ENCODE results near the gene SCGB2B2.

The SCGB2B2 gene

DNA sequence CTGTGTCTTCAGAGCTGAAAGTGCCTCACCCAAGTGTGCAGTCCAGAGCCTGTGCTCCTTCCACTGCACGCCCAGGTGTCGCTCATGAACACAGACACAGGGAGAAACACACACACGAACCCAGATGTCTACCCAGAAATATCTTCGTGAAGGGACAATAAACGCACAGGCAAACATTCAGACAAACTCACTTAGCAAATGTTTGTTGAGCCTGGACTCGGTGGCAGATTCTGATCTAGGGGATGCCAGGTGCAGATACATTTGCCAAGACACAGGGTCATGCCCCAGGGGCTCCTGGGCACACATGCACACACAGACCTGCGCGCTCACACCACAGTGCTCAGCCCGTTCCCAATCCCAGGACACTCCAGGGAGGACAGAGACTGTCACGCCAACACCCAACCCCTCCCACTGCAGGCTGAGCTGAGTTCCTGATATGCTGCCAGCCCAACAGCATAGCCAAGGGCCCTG lies 31.9 kb downstream of the SCGB2B2 start (continued):
- TF ChIP-seq, protein P1, sequence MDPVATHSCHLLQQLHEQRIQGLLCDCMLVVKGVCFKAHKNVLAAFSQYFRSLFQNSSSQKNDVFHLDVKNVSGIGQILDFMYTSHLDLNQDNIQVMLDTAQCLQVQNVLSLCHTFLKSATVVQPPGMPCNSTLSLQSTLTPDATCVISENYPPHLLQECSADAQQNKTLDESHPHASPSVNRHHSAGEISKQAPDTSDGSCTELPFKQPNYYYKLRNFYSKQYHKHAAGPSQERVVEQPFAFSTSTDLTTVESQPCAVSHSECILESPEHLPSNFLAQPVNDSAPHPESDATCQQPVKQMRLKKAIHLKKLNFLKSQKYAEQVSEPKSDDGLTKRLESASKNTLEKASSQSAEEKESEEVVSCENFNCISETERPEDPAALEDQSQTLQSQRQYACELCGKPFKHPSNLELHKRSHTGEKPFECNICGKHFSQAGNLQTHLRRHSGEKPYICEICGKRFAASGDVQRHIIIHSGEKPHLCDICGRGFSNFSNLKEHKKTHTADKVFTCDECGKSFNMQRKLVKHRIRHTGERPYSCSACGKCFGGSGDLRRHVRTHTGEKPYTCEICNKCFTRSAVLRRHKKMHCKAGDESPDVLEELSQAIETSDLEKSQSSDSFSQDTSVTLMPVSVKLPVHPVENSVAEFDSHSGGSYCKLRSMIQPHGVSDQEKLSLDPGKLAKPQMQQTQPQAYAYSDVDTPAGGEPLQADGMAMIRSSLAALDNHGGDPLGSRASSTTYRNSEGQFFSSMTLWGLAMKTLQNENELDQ (tag by site-specific recombination; IDR thresholded peaks at IDR 0.05; ENCODE audit: low read depth): no peak
- TF ChIP-seq BCL11A (tag by site-specific recombination; IDR thresholded peaks at IDR 0.05; ENCODE audit: low read depth) (no peak), ZBTB48 (tag by site-specific recombination; IDR thresholded peaks at IDR 0.05) (no peak), ZNF433 (tag by site-specific recombination; IDR thresholded peaks at IDR 0.05; ENCODE audit: low read depth) (no peak), ZNF366 (tag by site-specific recombination; conservative IDR thresholded peaks at IDR 0.05) (no peak), ZNF560 (tag by site-specific recombination; IDR thresholded peaks at IDR 0.05; ENCODE audit: borderline replicate concordance) (no peak)

DNA sequence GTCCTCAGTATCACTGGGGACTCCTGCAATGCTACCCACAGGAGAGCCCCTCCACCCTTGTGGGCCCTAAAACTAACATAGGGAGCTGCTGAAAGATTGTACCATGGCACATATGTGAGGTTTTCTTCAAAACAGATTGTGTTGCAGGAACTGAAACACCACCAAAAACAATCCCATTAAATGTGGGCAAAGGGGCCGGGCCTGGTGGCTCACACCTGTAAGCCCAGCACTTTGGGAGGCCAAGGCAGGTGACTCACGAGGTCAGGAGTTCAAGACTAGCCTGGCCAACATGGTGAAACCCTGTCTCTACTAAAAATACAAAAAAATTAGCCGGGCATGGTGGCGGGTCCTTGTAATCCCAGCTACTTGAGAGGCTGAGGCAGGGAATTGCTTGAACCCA lies 34.7 kb downstream of the SCGB2B2 start:
- Histone ChIP-seq H3K36me3 (ENCODE audit: control insufficient read depth in 2 of 2, insufficient read depth in 1 of 2, low read length in 2 of 2) (no peaks in the 10 kb centered on the region), H3K4me1 (ENCODE audit: control insufficient read depth, insufficient read depth, low read length) (no peaks in the 10 kb centered on the region), H3K4me3 (ENCODE audit: low read depth, low read length) (no peak overlapping the region), H3K27ac (ENCODE audit: extremely low read depth, low read depth, low read length) (no peak overlapping the region), H3K9me3 (ENCODE audit: control insufficient read depth, insufficient read depth, low read depth, low read length) (no peaks in the 10 kb centered on the region)
- TF ChIP-seq ZNF24 (tag by site-specific recombination; IDR thresholded peaks at IDR 0.05) (no peak), ZNF76 (tag by site-specific recombination; IDR thresholded peaks at IDR 0.05; ENCODE audit: borderline replicate concordance, low read depth) (no peak), ZNF548 (tag by site-specific recombination; IDR thresholded peaks at IDR 0.05) (no peak), ZNF623 (tag by site-specific recombination; IDR thresholded peaks at IDR 0.05) (no peak), ZNF302 (tag by site-specific recombination; IDR thresholded peaks at IDR 0.05; ENCODE audit: low read depth) (no peak)
- POLR2A ChIA-PET: no interaction called here
- CTCF ChIA-PET: interaction anchor here (0.7 to 6.8 kb wide), 7 partner anchors 7 to 691 kb away, joined by 3 to 163 read pairs (median 6); no protein-coding TSS in a partner anchor

DNA sequence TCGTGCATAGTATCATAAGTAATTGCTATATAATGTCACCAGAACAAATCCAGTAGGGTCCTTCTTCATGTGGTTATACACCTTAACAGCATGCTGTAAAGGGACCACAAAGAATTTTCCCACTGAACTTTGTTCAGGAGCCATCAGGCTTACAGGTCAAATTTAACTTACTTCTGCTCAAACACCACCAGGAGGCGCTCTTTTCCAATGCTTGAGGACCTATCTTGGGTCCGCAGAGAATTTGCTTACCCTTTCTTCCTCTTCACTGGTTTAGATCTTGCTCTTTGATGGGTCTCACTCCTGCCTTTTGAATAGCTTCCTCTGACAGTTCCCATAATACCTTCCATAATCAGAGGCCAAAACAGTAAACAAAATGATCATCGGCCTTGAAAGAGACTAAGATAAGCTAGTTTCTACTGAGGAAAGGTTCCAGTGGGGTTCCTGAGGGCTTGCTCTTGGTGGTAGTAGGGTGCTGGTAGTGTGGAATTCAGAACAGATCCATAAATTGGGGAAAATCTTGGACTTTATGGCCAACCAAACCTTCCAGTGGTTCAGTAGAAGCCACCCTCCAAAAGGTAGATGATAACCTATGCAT lies 37.4 kb downstream of the SCGB2B2 start:
- no peak overlapping the region for H3K4me3 ChIP-seq (ENCODE audit: low read depth, low read length)
- H3K9me3 ChIP-seq (ENCODE audit: control insufficient read depth, insufficient read depth, low read depth, low read length): peaks cover 4% of the 10 kb centered on the region; the same call in 1 of the 2 replicates
- no peaks in the 10 kb centered on the region for H3K36me3 ChIP-seq (ENCODE audit: control insufficient read depth in 2 of 2, insufficient read depth in 1 of 2, low read length in 2 of 2)
- no peak overlapping the region for H3K27ac ChIP-seq (ENCODE audit: extremely low read depth, low read depth, low read length)
- ChIA-PET CTCF (interaction anchor here (0.5 to 6.8 kb wide), 74 partner anchors 9 to 1493 kb away, joined by 3 to 163 read pairs (median 4); partner anchors contain the start of genes CEBPA, DMKN, GRAMD1A and SCGB2B2), POLR2A (interaction anchor here (0.6 kb wide), 1 partner anchor 38 kb away, joined by 4 read pairs; no protein-coding TSS in a partner anchor)
- H3K4me1 ChIP-seq (ENCODE audit: control insufficient read depth, insufficient read depth, low read length): no peaks in the 10 kb centered on the region
- TF ChIP-seq KLF1 (tag by site-specific recombination; IDR thresholded peaks at IDR 0.05) (no peak), SCRT1 (tag by site-specific recombination; IDR thresholded peaks at IDR 0.05; ENCODE audit: borderline replicate concordance) (0 out of 2 replicates have a peak, but pooled peaks have one; percentile 31), PRDM1 (tag by site-specific recombination; IDR thresholded peaks at IDR 0.05) (peak; percentile 59), MYNN (tag by site-specific recombination; IDR thresholded peaks at IDR 0.05; ENCODE audit: borderline replicate concordance) (no peak), ZNF2 (tag by site-specific recombination; IDR thresholded peaks at IDR 0.05) (0 out of 2 replicates have a peak, but pooled peaks have one; percentile 69), ZNF660 (tag by site-specific recombination; IDR thresholded peaks at IDR 0.05) (peak; percentile 90), ZNF366 (tag by site-specific recombination; conservative IDR thresholded peaks at IDR 0.05) (no peak), ZNF654 (tag by site-specific recombination; IDR thresholded peaks at IDR 0.05; ENCODE audit: low read depth) (peak; percentile 100), GFI1B (tag by site-specific recombination; IDR thresholded peaks at IDR 0.05) (no peak), ZSCAN30 (tag by site-specific recombination; IDR thresholded peaks at IDR 0.05) (0 out of 2 replicates have a peak, but pooled peaks have one; percentile 40), ZFP69B (tag by site-specific recombination; IDR thresholded peaks at IDR 0.05) (peak; percentile 33; the same call in 1 of the 2 replicates)
- TF ChIP-seq, protein P2, sequence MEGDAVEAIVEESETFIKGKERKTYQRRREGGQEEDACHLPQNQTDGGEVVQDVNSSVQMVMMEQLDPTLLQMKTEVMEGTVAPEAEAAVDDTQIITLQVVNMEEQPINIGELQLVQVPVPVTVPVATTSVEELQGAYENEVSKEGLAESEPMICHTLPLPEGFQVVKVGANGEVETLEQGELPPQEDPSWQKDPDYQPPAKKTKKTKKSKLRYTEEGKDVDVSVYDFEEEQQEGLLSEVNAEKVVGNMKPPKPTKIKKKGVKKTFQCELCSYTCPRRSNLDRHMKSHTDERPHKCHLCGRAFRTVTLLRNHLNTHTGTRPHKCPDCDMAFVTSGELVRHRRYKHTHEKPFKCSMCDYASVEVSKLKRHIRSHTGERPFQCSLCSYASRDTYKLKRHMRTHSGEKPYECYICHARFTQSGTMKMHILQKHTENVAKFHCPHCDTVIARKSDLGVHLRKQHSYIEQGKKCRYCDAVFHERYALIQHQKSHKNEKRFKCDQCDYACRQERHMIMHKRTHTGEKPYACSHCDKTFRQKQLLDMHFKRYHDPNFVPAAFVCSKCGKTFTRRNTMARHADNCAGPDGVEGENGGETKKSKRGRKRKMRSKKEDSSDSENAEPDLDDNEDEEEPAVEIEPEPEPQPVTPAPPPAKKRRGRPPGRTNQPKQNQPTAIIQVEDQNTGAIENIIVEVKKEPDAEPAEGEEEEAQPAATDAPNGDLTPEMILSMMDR (tag by site-specific recombination; IDR thresholded peaks at IDR 0.05): peak; percentile 92
- TF ChIP-seq, protein P3, sequence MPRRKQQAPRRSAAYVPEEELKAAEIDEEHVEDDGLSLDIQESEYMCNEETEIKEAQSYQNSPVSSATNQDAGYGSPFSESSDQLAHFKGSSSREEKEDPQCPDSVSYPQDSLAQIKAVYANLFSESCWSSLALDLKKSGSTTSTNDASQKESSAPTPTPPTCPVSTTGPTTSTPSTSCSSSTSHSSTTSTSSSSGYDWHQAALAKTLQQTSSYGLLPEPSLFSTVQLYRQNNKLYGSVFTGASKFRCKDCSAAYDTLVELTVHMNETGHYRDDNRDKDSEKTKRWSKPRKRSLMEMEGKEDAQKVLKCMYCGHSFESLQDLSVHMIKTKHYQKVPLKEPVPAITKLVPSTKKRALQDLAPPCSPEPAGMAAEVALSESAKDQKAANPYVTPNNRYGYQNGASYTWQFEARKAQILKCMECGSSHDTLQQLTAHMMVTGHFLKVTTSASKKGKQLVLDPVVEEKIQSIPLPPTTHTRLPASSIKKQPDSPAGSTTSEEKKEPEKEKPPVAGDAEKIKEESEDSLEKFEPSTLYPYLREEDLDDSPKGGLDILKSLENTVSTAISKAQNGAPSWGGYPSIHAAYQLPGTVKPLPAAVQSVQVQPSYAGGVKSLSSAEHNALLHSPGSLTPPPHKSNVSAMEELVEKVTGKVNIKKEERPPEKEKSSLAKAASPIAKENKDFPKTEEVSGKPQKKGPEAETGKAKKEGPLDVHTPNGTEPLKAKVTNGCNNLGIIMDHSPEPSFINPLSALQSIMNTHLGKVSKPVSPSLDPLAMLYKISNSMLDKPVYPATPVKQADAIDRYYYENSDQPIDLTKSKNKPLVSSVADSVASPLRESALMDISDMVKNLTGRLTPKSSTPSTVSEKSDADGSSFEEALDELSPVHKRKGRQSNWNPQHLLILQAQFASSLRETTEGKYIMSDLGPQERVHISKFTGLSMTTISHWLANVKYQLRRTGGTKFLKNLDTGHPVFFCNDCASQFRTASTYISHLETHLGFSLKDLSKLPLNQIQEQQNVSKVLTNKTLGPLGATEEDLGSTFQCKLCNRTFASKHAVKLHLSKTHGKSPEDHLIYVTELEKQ (tag by site-specific recombination; IDR thresholded peaks at IDR 0.05; ENCODE audit: borderline replicate concordance): no peak
- TF ChIP-seq, protein P4, sequence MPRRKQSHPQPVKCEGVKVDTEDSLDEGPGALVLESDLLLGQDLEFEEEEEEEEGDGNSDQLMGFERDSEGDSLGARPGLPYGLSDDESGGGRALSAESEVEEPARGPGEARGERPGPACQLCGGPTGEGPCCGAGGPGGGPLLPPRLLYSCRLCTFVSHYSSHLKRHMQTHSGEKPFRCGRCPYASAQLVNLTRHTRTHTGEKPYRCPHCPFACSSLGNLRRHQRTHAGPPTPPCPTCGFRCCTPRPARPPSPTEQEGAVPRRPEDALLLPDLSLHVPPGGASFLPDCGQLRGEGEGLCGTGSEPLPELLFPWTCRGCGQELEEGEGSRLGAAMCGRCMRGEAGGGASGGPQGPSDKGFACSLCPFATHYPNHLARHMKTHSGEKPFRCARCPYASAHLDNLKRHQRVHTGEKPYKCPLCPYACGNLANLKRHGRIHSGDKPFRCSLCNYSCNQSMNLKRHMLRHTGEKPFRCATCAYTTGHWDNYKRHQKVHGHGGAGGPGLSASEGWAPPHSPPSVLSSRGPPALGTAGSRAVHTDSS (tag by site-specific recombination; IDR thresholded peaks at IDR 0.05): 0 out of 2 replicates have a peak, but pooled peaks have one; percentile 37

All from HEK293 (cell line).